AG04449 (cell line): ENCODE data around the gene YPEL5.
"Not testable (repeated sequence)": the region's sequence is repeated elsewhere in the genome, so short reads cannot be mapped to it uniquely, and the experiment has no call there.

Experiments
- CTCF ChIA-PET: fragments of 350-600 bp; formaldehyde crosslinking; extraction: SDS; loops from one replicate; lab custom pipeline; 2021; ENCODE audit warnings: antibody characterized with exemption; lab: Yijun Ruan, JAX
- POLR2A ChIA-PET: fragments of 400-600, 350-600 bp; formaldehyde crosslinking; extraction: SDS; loops from one replicate; lab custom pipeline; 2020; ENCODE audit warnings: antibody characterized with exemption, inconsistent platforms; lab: Yijun Ruan, JAX
- DNase-seq: peaks from one replicate; pipeline ENCODE4 v3.0.0-alpha.2; 2010; ENCODE audit warnings: low read depth, low spot score
- H3K4me3 ChIP-seq: 2 replicates; pipeline ENCODE4 v1.5.1; 2011; ENCODE audit warnings: low read depth, mild to moderate bottlenecking, control low read depth, low read length
- CTCF ChIP-seq: IDR thresholded peaks from one replicate; pipeline ENCODE4 v1.5.1; 2011; ENCODE audit warnings: mild to moderate bottlenecking, moderate library complexity, low read length, control low read depth, inconsistent platforms; ENCODE audit not compliant: insufficient read depth; ENCODE audit errors: missing control alignments

The YPEL5 gene

DNA sequence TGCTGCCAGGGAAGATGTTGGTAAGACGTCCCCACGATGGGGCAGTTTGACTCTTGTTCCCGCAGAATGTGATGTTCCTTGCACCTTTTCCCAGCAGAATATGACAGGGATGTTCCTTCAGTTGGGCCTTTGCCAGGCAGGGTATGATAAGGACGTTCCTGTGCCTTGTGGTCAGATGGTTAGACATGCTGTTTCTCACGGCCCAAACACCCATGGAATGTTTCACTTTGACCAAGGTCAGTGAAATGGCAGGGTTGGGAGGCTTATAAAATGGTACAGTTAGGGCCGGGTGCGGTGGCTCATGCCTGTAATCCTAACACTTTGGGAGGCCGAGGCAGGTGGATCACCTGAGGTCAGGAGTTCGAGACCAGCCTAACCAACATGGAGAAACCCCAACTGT is 40.3 kb upstream of the YPEL5 start:
- POLR2A ChIA-PET: no interaction called here
- CTCF ChIA-PET: interaction anchor here (1.5 to 10.4 kb wide), 2 partner anchors 8 to 16 kb away, joined by 5 to 115 read pairs; no protein-coding TSS in a partner anchor
- TF ChIP-seq CTCF: no peak
- no peak overlapping the region for H3K4me3 ChIP-seq
- no peak for DNase-seq

DNA sequence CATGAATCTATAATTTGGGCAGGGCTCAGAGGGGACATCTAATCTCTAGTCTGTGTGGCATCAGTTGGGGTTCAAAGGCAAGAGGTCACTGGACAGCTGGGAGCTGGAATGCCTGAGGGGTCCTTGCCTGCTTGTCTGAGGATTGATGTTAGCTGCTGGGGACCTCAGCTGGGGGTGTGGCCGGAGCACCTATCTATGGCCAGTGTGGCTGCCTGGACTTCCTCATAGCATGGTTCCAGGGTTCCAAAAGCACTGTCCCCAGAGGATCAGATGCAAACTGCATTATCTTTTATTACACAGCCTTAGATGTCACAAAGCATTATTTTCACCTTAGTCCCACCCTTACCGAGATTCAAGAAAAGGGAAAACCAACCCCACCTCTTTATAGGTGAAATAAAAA is 38.6 kb upstream of the YPEL5 start:
- no peak overlapping the region for H3K4me3 ChIP-seq

DNA sequence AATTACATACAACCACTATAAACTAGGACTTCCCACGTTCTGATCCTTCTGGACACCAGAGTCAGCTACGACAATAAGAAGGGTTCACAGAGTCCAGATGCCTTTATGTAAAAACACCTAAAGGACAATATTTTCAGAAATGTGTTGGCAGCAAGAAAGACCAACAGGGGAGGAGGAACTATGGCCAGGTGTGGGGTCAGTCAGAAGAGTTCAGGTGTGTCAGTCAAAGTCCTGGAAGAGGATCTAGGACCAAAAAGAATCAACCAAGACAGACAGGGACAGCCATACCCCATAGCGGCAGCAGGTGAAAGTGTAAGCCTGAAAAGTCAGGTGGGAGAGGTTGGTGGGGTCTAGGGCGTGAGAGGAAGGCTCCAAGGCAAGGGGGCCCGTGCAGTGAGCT is 38.0 kb upstream of the YPEL5 start:
- CTCF ChIA-PET: interaction anchor here (1.5 to 10.6 kb wide), 2 partner anchors 22 to 56 kb away, joined by 3 to 182 read pairs; no protein-coding TSS in a partner anchor
- H3K4me3 ChIP-seq: no peak overlapping the region
- no peak for TF ChIP-seq CTCF
- no peak for DNase-seq
- POLR2A ChIA-PET: no interaction called here

More for the DNA sequence above, 38.6 kb upstream of the YPEL5 start:
- ChIA-PET CTCF (interaction anchor here (10.4 kb wide), 1 partner anchor 7 kb away, joined by 115 read pairs; no protein-coding TSS in a partner anchor), POLR2A (no interaction called here)
- DNase-seq: no peak
- no peak for TF ChIP-seq CTCF

- POLR2A ChIA-PET: no interaction called here
- CTCF ChIA-PET: interaction anchor here (1.1 to 10.6 kb wide), 5 partner anchors 9 to 55 kb away, joined by 3 to 182 read pairs (median 3); no protein-coding TSS in a partner anchor
- no peak for DNase-seq
- no peak for TF ChIP-seq CTCF
- no peak overlapping the region for H3K4me3 ChIP-seq
Observed at GRCh38 chr2:30109856-30110255, 37.0 kb upstream of the YPEL5 start.

GRCh38 chr2:30110773-30111172 is 36.0 kb upstream of the YPEL5 start:
- TF ChIP-seq CTCF: no peak
- H3K4me3 ChIP-seq: no peak overlapping the region
- ChIA-PET POLR2A (no interaction called here), CTCF (interaction anchor here (1.1 to 10.6 kb wide), 5 partner anchors 8 to 25 kb away, joined by 3 to 182 read pairs (median 5); no protein-coding TSS in a partner anchor)
- DNase-seq: no peak

DNA sequence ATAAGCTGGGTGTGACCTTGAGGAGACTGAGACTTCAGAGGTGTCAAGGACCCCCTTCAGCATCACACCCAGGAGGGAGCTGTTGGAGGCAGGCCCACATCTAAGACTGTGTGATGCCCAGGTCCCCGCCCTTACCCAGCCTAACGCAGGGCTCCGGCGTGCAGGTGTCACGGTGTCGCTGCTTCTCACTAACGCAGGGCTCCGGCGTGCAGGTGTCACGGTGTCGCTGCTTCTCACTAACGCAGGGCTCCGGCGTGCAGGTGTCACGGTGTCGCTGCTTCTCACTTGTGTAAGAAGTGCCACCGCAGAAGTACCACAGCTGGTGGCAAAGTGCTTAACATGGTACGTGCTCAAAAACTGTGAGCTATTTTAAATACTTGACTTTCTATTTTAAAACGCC is 35.6 kb upstream of the YPEL5 start:
- DNase-seq, POLR2A ChIA-PET, H3K4me3 ChIP-seq: not testable (repeated sequence)
- CTCF ChIA-PET: interaction anchor here (1.9 to 10.6 kb wide), 3 partner anchors 8 to 25 kb away, joined by 5 to 182 read pairs (median 115); no protein-coding TSS in a partner anchor

DNA sequence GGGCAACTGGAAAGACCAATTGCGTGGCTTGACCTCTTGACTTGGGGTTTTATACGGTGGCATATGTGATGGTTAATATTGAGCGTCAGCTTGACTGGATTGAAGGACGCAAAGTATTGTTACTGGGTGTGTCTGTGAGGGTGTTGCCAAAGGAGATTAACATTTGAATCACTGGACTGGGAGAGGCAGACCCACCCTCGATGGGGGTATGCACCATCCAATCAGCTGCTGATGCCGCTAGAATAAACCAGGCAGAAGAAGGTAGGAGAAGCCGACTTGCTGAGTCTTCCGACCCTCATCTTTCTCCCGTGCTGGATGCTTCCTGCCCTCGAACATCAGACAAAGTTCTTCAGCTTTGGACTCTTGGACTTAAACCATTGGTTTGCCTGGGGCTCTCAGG is 34.2 kb upstream of the YPEL5 start:
- DNase-seq: no peak
- POLR2A ChIA-PET: interaction anchor here (2.2 kb wide), 1 partner anchor 119 kb away, joined by 14 read pairs; the partner anchor contains the start of gene LBH
- H3K4me3 ChIP-seq: no peak overlapping the region
- CTCF ChIA-PET: interaction anchor here (1.1 to 10.6 kb wide), 4 partner anchors 10 to 34 kb away, joined by 3 to 182 read pairs (median 99); no protein-coding TSS in a partner anchor
- TF ChIP-seq CTCF: no peak
